ENCODE data around the gene NDEL1. TPM values are rescaled to one million over a fixed set of nuclear protein-coding genes. Genes with fewer than 3 reads are reported as not detected.

Gene NDEL1
- total and polyA plus RNA-seq, 4 donors, result 25.2 to 101 (median 55.5) TPM

DNA sequence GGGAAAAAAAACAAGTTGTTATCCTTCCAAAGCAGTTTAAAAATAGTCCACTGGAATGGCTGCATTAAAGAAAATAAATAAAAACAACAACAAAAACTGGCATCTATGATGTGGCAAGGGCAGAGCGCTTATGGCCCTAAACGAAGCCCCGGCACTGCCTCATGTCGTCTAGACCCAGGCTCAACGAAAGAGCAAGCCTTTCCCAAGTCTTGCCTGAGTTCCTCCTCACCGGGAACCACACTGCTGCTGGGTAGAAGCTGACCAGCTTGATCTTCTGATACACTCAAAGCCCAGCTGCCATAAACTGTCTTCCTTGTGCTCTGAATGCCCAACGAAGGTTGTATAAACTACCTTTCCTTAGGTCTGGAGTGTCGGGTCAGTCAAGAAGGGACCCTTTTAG lies 37.0 kb downstream of the NDEL1 start:
- no peak overlapping the region for H3K4me3 ChIP-seq
- H3K27me3 ChIP-seq (ENCODE audit: control insufficient read depth in 3 of 3, insufficient read depth in 3 of 3, low read length in 2 of 3), result no peaks in the 10 kb centered on the region
- no peak overlapping the region for H3K9ac ChIP-seq (ENCODE audit: insufficient read depth in 1 of 2, low read length in 2 of 2)
- H3K36me3 ChIP-seq (ENCODE audit: control insufficient read depth in 4 of 4, insufficient read depth in 4 of 4, low read length in 4 of 4), result peaks cover 9 to 52% (median 46%) of the 10 kb centered on the region in 4 donors
- no peak for DNase-seq
- no peaks in the 10 kb centered on the region for H3K9me3 ChIP-seq (ENCODE audit: control insufficient read depth in 4 of 4, insufficient read depth in 3 of 4, low read length in 3 of 4)
- ATAC-seq (ENCODE audit: insufficient read depth, low FRiP score), result no peak
- H3K4me1 ChIP-seq (ENCODE audit: control insufficient read depth in 5 of 5, insufficient read depth in 5 of 5, low read length in 5 of 5), result peaks cover 0 to 5% (median 0%) of the 10 kb centered on the region in 5 donors
- 92 to 94% methylated on average over 8 of the region's 8 CpGs for WGBS, 2 donors
- TF ChIP-seq, protein P1, sequence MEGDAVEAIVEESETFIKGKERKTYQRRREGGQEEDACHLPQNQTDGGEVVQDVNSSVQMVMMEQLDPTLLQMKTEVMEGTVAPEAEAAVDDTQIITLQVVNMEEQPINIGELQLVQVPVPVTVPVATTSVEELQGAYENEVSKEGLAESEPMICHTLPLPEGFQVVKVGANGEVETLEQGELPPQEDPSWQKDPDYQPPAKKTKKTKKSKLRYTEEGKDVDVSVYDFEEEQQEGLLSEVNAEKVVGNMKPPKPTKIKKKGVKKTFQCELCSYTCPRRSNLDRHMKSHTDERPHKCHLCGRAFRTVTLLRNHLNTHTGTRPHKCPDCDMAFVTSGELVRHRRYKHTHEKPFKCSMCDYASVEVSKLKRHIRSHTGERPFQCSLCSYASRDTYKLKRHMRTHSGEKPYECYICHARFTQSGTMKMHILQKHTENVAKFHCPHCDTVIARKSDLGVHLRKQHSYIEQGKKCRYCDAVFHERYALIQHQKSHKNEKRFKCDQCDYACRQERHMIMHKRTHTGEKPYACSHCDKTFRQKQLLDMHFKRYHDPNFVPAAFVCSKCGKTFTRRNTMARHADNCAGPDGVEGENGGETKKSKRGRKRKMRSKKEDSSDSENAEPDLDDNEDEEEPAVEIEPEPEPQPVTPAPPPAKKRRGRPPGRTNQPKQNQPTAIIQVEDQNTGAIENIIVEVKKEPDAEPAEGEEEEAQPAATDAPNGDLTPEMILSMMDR (IDR thresholded peaks at IDR 0.05; ENCODE audit: control extremely low read depth, extremely low read depth), result no peak
- H3K27ac ChIP-seq (ENCODE audit: low read depth in 1 of 2, low read length in 1 of 2), result no peak overlapping the region

DNA sequence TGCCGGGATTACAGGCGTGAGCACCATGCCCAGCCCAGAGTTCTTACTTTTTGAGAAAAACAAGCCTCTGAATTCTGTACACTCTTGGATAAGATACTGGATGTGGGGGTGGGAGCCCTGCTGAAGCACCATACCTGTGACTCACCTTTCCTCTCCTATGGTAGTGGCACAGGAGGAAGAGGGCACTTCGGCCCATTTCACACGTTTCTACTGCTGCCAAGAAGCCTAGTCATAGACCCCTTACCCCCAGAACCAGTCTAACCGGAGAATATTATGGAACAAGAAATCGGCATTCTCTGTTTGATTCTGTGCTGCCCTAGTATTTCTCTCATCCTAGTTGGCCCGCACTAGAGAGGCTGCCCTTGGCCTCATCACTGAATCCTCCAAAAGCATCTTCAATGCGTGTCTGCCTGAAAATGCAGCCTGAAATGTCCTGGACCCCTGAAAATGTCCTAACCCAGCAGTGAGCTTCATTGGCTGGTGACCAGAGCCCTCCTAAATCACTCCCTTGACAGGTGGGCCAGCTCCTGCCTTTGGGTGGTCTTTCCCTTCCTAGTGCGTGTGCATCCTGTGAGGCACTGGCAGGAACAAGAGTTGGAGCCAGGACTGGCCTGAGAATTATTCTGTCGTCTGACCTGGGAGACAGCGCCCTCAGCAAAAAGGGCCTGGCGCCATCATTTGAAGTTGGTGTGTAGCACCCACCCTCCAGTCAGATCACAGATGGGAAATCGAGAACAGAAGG lies 37.9 kb downstream of the NDEL1 start:
- WGBS, 2 donors, result 95% methylated on average over 13 of the region's 13 CpGs
- Histone ChIP-seq H3K9me3 (ENCODE audit: control insufficient read depth in 4 of 4, insufficient read depth in 3 of 4, low read length in 3 of 4) (no peaks in the 10 kb centered on the region), H3K9ac (ENCODE audit: insufficient read depth in 1 of 2, low read length in 2 of 2) (no peak overlapping the region), H3K4me1 (ENCODE audit: control insufficient read depth in 5 of 5, insufficient read depth in 5 of 5, low read length in 5 of 5) (peaks cover 0 to 5% (median 0%) of the 10 kb centered on the region in 5 donors), H3K4me3 (no peak overlapping the region), H3K27ac (ENCODE audit: low read depth in 1 of 2, low read length in 1 of 2) (no peak overlapping the region), H3K27me3 (ENCODE audit: control insufficient read depth in 3 of 3, insufficient read depth in 3 of 3, low read length in 2 of 3) (no peaks in the 10 kb centered on the region), H3K36me3 (ENCODE audit: control insufficient read depth in 4 of 4, insufficient read depth in 4 of 4, low read length in 4 of 4) (peaks cover 8 to 54% (median 48%) of the 10 kb centered on the region in 4 donors)
- DNase-seq (no peak), ATAC-seq (ENCODE audit: insufficient read depth, low FRiP score) (no peak)
- TF ChIP-seq, protein P1 (IDR thresholded peaks at IDR 0.05; ENCODE audit: control extremely low read depth, extremely low read depth), result no peak

DNA sequence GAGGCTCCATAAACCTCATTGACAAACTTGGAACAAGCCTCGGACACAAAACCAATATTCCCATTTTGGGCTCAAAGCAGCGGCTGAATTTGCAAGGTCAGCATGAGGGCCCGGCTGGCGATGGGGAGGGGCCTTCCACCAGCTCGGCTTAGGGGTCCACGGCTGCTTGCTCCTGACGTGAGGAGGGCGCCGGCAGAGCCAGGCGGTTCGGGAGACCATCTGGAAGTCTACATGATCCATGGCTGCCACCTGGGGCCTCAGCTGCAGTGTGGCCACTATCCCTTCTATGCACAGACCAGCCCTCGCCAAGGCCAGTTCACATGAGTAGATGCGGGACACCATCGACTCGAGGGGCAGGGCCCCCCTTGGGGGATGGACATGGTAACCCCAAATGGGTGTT lies 39.1 kb downstream of the NDEL1 start:
- Histone ChIP-seq H3K4me3 (no peak overlapping the region), H3K27ac (ENCODE audit: low read depth in 1 of 2, low read length in 1 of 2) (no peak overlapping the region), H3K4me1 (ENCODE audit: control insufficient read depth in 5 of 5, insufficient read depth in 5 of 5, low read length in 5 of 5) (peaks cover 0 to 7% (median 3%) of the 10 kb centered on the region in 5 donors), H3K9me3 (ENCODE audit: control insufficient read depth in 4 of 4, insufficient read depth in 3 of 4, low read length in 3 of 4) (no peaks in the 10 kb centered on the region), H3K9ac (ENCODE audit: insufficient read depth in 1 of 2, low read length in 2 of 2) (no peak overlapping the region), H3K36me3 (ENCODE audit: control insufficient read depth in 4 of 4, insufficient read depth in 4 of 4, low read length in 4 of 4) (peaks cover 12 to 63% (median 50%) of the 10 kb centered on the region in 4 donors), H3K27me3 (ENCODE audit: control insufficient read depth in 3 of 3, insufficient read depth in 3 of 3, low read length in 2 of 3) (no peaks in the 10 kb centered on the region)
- DNase-seq (no peak), ATAC-seq (ENCODE audit: insufficient read depth, low FRiP score) (no peak)
- TF ChIP-seq, protein P1 (IDR thresholded peaks at IDR 0.05; ENCODE audit: control extremely low read depth, extremely low read depth), result no peak
- WGBS, 2 donors, result 88 to 90% methylated on average over 15 of the region's 15 CpGs
